Psoas muscle (tissue), 8 donors: ENCODE data around the gene MRPS7. TPM values are rescaled to one million over a fixed set of nuclear protein-coding genes. Genes with fewer than 3 reads are reported as not detected.
A peak's percentile ranks its signal among the peaks of the same experiment; 100 is the strongest.

Experiments used
- ATAC-seq, 4 donors: fragments of 200-7000 bp; cut with Tn5 transposase; one replicate each; pipeline ENCODE4 v1.9.1; 2020; ENCODE audit warnings: moderate library complexity in 3 of 4, mild to moderate bottlenecking in 2 of 4
- DNase-seq, 2 donors: peaks; one replicate each; pipeline ENCODE4 v3.0.0-alpha.2; 2020
- H3K27ac ChIP-seq: fragments of 200-600 bp; one replicate; pipeline ENCODE4 v1.8.0; 2022
- H3K27me3 ChIP-seq, 3 donors: fragments of 200-600 bp in 1 of 3; one replicate each; pipeline versions ENCODE4 v1.6.1 to v1.8.0; 2013 to 2022; ENCODE audit warnings: low read length in 2 of 3, mild to moderate bottlenecking in 2 of 3, moderate library complexity in 1 of 3; ENCODE audit not compliant: insufficient read depth in 3 of 3
- H3K36me3 ChIP-seq, 2 donors: fragments of 200-600 bp in 1 of 2; one replicate each; pipeline versions ENCODE4 v1.6.1 to v1.8.0; 2013 to 2022; ENCODE audit warnings: low read depth in 1 of 2, mild to moderate bottlenecking in 1 of 2, moderate library complexity in 1 of 2; ENCODE audit not compliant: insufficient read depth in 1 of 2
- H3K4me1 ChIP-seq: fragments of 200-600 bp; one replicate; pipeline ENCODE4 v1.8.0; 2022
- H3K4me3 ChIP-seq: fragments of 200-600 bp; one replicate; pipeline ENCODE4 v1.8.0; 2022; ENCODE audit warnings: mild to moderate bottlenecking
- H3K9me3 ChIP-seq: fragments of 200-600 bp; one replicate; pipeline ENCODE4 v1.8.0; 2022
- CTCF ChIP-seq: fragments of 200-600 bp; IDR thresholded peaks from one replicate; pipeline ENCODE4 v1.8.0; 2022; ENCODE audit warnings: antibody characterized with exemption
- WGBS, 3 donors: extraction: QIAGEN DNeasy Blood & Tissue Kit; methylation state at CpG; one replicate each; pipeline versions ENCODE4 v1.1.6 to v1.1.7; 2013; 5-methylcytosine and 5-hydroxymethylcytosine counted together
- intact Hi-C, 2 donors: fragments of 100-400 bp; cut with DNase I; formaldehyde crosslinking; loops; one replicate each; pipeline versions ENCODE4 v1.11.0 to v1.14.2; 2022
- polyA plus RNA-seq, 3 donors: library from polyadenylated mRNA; stranded (reverse); fragments of 200-250 nt; gene quantifications; one replicate each; pipeline ENCODE4 v1.2.3, GENCODE V29; 2013
- total RNA-seq, 4 donors: library from RNA; stranded (reverse); fragmentation: NEBNext Ultra II Directional in 2 of 4; extraction: Animal tissue kit (Norgen Biotek cat#: 25700) in 2 of 4; gene quantifications; one replicate each; pipeline versions ENCODE4 v1.2.1 to v1.2.4, GENCODE V29; 2021 to 2023
- donor health status: healthy with polysubstance abuse.
- donor health status: DM: no; HTN: no; CAD: no; lungs with moderate emphysema.
- donor health status: Bipolar disorder and iron deficiency.
- donor health status: healthy.
- donor health status: DM: yes; HTN: yes; CAD: no.
- donor health status: DM: no; HTN: no; CAD: no.
- donor health status: DM: no; HTN: no; CAD: no.
- donor health status: DM: yes; HTN: yes; CAD: no.

MRPS7 gene
- total and polyA plus RNA-seq, 7 donors, result 98.2 to 165 (median 122) TPM

DNA sequence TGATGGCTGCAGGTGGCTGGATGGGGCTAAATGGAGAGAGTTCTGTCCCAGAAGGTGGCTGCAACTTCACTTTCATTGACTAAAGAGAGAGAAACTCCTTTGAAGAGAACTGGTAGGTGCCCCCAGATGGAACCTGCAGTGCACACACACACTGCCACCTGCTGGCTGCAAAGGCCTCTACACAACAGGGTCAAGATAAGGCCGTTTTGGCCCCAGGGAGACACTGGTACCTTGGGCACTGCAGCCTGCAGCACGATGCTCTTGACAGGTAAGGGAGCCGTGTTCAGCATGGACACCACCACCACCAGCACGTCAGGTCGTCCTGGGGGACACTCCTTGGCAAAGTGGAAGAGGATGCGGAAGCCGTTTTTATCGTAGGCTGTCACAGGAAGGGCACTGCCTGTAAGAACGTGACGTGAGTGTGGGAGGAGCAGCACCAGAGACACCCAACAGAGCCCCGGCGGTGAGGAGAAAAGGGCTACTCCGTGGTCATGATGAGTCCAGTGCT lies 22.9 kb upstream of the MRPS7 start:
- H3K4me3 ChIP-seq, result no peak overlapping the region
- no peaks in the 10 kb centered on the region for H3K9me3 ChIP-seq
- H3K27ac ChIP-seq, result no peak overlapping the region
- peak; percentile 54 to 81 for DNase-seq
- H3K27me3 ChIP-seq, result no peaks in the 10 kb centered on the region
- H3K4me1 ChIP-seq, result peaks cover 8% of the 10 kb centered on the region
- TF ChIP-seq CTCF, result peak; percentile 72
- WGBS, 3 donors, result 47 to 54% (median 49%) methylated on average over 13 of the region's 13 CpGs
- intact Hi-C loops, result no loop called here
- peak; percentile 35 to 51 (median 40) for ATAC-seq
- H3K36me3 ChIP-seq, result peaks cover 6 to 100% of the 10 kb centered on the region in 2 donors

DNA sequence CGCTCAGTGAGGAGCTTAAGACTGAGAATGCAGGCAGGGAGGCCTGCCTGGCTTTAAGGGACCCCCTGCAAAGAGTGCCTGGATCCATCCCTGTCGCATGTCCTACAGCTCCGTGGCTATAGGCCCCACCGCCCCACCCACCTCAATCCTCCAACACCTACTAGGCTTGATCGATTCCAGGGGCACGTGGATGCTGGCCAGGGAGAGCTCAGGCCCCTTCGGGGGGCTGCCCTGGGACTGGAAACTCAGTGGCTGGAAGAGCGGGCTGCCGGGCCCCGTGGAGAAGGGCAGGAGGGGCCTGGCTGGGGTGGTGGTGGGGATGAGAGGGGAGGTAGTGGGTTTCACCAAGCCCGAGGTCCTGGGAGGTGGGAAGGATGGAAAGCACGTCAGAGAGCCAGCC lies 22.5 kb upstream of the MRPS7 start:
- Histone ChIP-seq H3K36me3 (peaks cover 6 to 100% of the 10 kb centered on the region in 2 donors), H3K27me3 (no peaks in the 10 kb centered on the region), H3K4me1 (peaks cover 8% of the 10 kb centered on the region), H3K9me3 (no peaks in the 10 kb centered on the region), H3K4me3 (no peak overlapping the region), H3K27ac (no peak overlapping the region)
- TF ChIP-seq CTCF, result no peak
- ATAC-seq, result no peak
- intact Hi-C loops, result no loop called here
- DNase-seq, result no peak
- 79 to 85% (median 80%) methylated on average over 10 to 12 of the region's 12 CpGs for WGBS, 3 donors

GRCh38 chr17:75239778-75240393 lies 21.8 kb upstream of the MRPS7 start:
- no peak overlapping the region for H3K4me3 ChIP-seq
- no peak overlapping the region for H3K27ac ChIP-seq
- H3K36me3 ChIP-seq, result peaks cover 3 to 100% of the 10 kb centered on the region in 2 donors
- H3K4me1 ChIP-seq, result peaks cover 8% of the 10 kb centered on the region
- 85 to 86% (median 86%) methylated on average over 23 of the region's 23 CpGs for WGBS, 3 donors
- intact Hi-C loops, result no loop called here
- TF ChIP-seq CTCF, result no peak
- no peaks in the 10 kb centered on the region for H3K9me3 ChIP-seq
- DNase-seq, result no peak
- no peaks in the 10 kb centered on the region for H3K27me3 ChIP-seq
- ATAC-seq, result no peak

DNA sequence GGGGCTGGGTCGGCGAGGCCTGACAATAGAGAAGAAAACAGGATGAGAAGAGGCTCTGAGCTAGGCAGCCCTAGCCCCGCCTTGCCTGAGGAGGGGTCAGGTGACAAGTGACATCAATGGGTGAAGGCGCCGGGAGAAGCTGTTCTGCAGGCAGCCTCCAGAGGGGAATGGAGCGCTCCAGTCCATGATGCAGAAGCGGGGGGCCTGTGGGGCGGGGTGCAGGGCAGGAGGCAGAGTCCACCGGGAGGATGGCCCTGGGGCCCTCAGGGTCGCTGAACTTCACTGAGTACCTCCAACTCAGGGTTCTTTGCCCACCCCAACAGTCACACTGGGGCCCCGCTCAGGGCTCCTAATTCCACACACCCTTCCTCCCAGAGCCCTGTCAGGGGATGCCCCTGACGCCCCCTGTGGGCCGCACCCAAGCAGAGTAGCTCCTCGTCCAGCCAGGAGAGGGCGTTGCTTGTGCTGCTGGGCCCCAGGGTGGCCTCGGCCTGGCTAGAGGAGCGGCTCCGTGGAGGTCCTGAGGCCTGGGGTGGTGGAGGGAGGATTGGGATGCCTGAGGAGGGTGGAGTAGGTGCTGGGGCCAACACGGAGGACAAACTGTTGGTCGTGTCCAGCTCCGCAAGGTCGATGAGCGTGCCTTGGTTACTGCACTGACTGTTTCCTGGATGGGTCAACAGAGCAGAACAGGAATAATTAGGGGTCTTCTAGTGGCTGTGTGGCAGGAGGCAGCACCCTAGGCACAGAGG lies 21.1 kb upstream of the MRPS7 start:
- DNase-seq (peak; percentile 53 to 58), ATAC-seq (peak in 2 of 4 donors; percentile 16 to 24)
- H3K36me3 ChIP-seq, result peaks cover 3 to 100% of the 10 kb centered on the region in 2 donors
- H3K4me1 ChIP-seq, result peaks cover 8% of the 10 kb centered on the region
- WGBS, 3 donors, result 63 to 65% (median 63%) methylated on average over 22 to 23 of the region's 23 CpGs
- no peaks in the 10 kb centered on the region for H3K9me3 ChIP-seq
- intact Hi-C loops, result no loop called here
- no peak overlapping the region for H3K27ac ChIP-seq
- no peaks in the 10 kb centered on the region for H3K27me3 ChIP-seq
- peak; percentile 32 for TF ChIP-seq CTCF
- no peak overlapping the region for H3K4me3 ChIP-seq
